Mesendoderm (in vitro differentiated cells): ENCODE measurements around the gene PLA2G5.

Experiments used
- DNase-seq: peaks from one replicate; pipeline ENCODE4 v3.0.0; 2013
- H2AK5ac ChIP-seq: 2 replicates; pipeline ENCODE4 v1.6.1; 2013; ENCODE audit warnings: low read length, inconsistent platforms
- H2BK120ac ChIP-seq: 2 replicates; pipeline ENCODE4 v1.6.1; 2013; ENCODE audit warnings: low read depth, mild to moderate bottlenecking, low read length, moderate library complexity, mixed read lengths
- H2BK15ac ChIP-seq: replicated peaks from 2 replicates; pipeline ENCODE4 v1.6.1; 2013; ENCODE audit warnings: low read depth, mild to moderate bottlenecking, moderate library complexity
- H2BK5ac ChIP-seq: 2 replicates; pipeline ENCODE4 v1.6.1; 2013; ENCODE audit warnings: low read length, inconsistent platforms
- H3K18ac ChIP-seq: 2 replicates; pipeline ENCODE4 v1.6.1; 2013; ENCODE audit warnings: mild to moderate bottlenecking, low read length, mixed read lengths
- H3K23ac ChIP-seq: one replicate; pipeline ENCODE4 v1.6.1; 2013; ENCODE audit warnings: low read length
- H3K27ac ChIP-seq: 2 replicates; pipeline ENCODE4 v1.5.1; 2013; ENCODE audit warnings: low read depth, mild to moderate bottlenecking, inconsistent platforms, low read length, moderate library complexity
- H3K27me3 ChIP-seq: 2 replicates; pipeline ENCODE4 v1.6.1; 2013; ENCODE audit warnings: low read length, control low read depth, mild to moderate bottlenecking, inconsistent platforms; ENCODE audit not compliant: insufficient read depth, poor library complexity
- H3K36me3 ChIP-seq: 2 replicates; pipeline ENCODE4 v1.6.1; 2013; ENCODE audit warnings: low read length, inconsistent platforms; ENCODE audit not compliant: control insufficient read depth, insufficient read depth
- H3K4ac ChIP-seq: one replicate; pipeline ENCODE4 v1.6.1; 2013; ENCODE audit warnings: low read depth, mild to moderate bottlenecking, low read length, moderate library complexity
- H3K4me1 ChIP-seq: 2 replicates; pipeline ENCODE4 v1.6.1; 2013; ENCODE audit warnings: low read depth, low read length, inconsistent platforms; ENCODE audit not compliant: control insufficient read depth
- H3K4me2 ChIP-seq: 2 replicates; pipeline ENCODE4 v1.6.1; 2013; ENCODE audit warnings: low read length
- H3K4me3 ChIP-seq: 2 replicates; pipeline ENCODE4 v1.5.1; 2013; ENCODE audit warnings: mild to moderate bottlenecking, low read length
- H3K56ac ChIP-seq: one replicate; pipeline ENCODE4 v1.6.1; 2013; ENCODE audit warnings: low read length
- H3K79me1 ChIP-seq: 2 replicates; pipeline ENCODE4 v1.6.1; 2013; ENCODE audit warnings: low read length, inconsistent platforms
- H3K79me2 ChIP-seq: 2 replicates; pipeline ENCODE4 v1.6.1; 2013; ENCODE audit warnings: mild to moderate bottlenecking, low read length; ENCODE audit not compliant: control insufficient read depth, insufficient read depth
- H3K9ac ChIP-seq: 2 replicates; pipeline ENCODE4 v1.6.1; 2013; ENCODE audit warnings: low read length, inconsistent platforms
- H4K5ac ChIP-seq: one replicate; pipeline ENCODE4 v1.6.1; 2013; ENCODE audit warnings: low read length
- H4K8ac ChIP-seq: one replicate; pipeline ENCODE4 v1.6.1; 2013; ENCODE audit warnings: low read depth, mild to moderate bottlenecking, control low read depth, low read length, moderate library complexity
- WGBS: extraction: QIAGEN DNeasy Blood & Tissue Kit; methylation state at CpG from one replicate; pipeline ENCODE4 v1.1.7; 2013; ENCODE audit warnings: low lambda C conversion rate, missing lambda C conversion rate; ENCODE audit not compliant: insufficient coverage; ENCODE audit errors: extremely low coverage; 5-methylcytosine and 5-hydroxymethylcytosine counted together

Gene PLA2G5

GRCh38 chr1:20134995-20135394, 65.0 kb downstream of the PLA2G5 start:
- Histone ChIP-seq H3K56ac (no peak overlapping the region), H3K18ac (no peak overlapping the region), H4K5ac (no peak overlapping the region), H3K27ac (no peak overlapping the region), H3K36me3 (no peaks in the 10 kb centered on the region), H2BK5ac (no peak overlapping the region), H3K27me3 (no peaks in the 10 kb centered on the region), H3K9ac (no peak overlapping the region), H3K4ac (no peak overlapping the region), H2BK15ac (no peak overlapping the region), H3K4me1 (no peaks in the 10 kb centered on the region), H3K23ac (no peak overlapping the region), H2BK120ac (no peak overlapping the region), H2AK5ac (no peak overlapping the region), H3K4me2 (no peak overlapping the region), H3K79me1 (no peaks in the 10 kb centered on the region), H3K79me2 (no peaks in the 10 kb centered on the region), H4K8ac (no peak overlapping the region), H3K4me3 (no peak overlapping the region)
- DNase-seq: no peak
- WGBS: no CpG with 5 or more reads among the region's 3 CpGs

DNA sequence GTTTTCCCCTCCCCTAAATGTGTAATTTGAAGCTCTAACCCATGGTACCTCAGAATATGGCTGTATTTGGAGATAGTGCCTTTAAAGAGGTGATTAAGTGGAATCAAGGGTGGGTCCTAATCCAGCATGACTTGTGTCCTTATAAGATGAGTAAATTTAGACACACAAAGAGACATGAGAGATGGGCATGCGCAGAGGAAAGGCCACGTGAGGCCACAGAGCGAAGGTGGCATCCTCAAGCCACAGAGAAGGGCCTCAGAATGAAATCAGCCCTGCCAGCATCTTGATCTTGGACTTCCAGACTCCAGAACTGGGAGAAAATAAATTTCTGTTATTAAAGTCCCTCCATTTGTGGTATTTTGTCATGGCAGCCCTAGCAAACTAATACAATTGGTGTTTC, 66.3 kb downstream of the PLA2G5 start:
- Histone ChIP-seq H3K79me2 (no peaks in the 10 kb centered on the region), H4K8ac (no peak overlapping the region), H3K4me2 (no peak overlapping the region), H3K56ac (no peak overlapping the region), H3K9ac (no peak overlapping the region), H2AK5ac (no peak overlapping the region), H3K18ac (no peak overlapping the region), H2BK15ac (no peak overlapping the region), H3K79me1 (no peaks in the 10 kb centered on the region), H2BK5ac (no peak overlapping the region), H3K4ac (no peak overlapping the region), H3K27me3 (no peaks in the 10 kb centered on the region), H3K36me3 (no peaks in the 10 kb centered on the region), H3K4me3 (no peak overlapping the region), H3K23ac (no peak overlapping the region), H4K5ac (no peak overlapping the region), H2BK120ac (no peak overlapping the region), H3K27ac (no peak overlapping the region), H3K4me1 (no peaks in the 10 kb centered on the region)
- WGBS: no CpG with 5 or more reads among the region's 3 CpGs
- no peak for DNase-seq

GRCh38 chr1:20137055-20137454, 67.1 kb downstream of the PLA2G5 start:
- H2BK15ac ChIP-seq: no peak overlapping the region
- no peaks in the 10 kb centered on the region for H3K36me3 ChIP-seq
- no peak overlapping the region for H2BK5ac ChIP-seq
- no peak overlapping the region for H3K56ac ChIP-seq
- no peak overlapping the region for H4K8ac ChIP-seq
- H3K9ac ChIP-seq: no peak overlapping the region
- H3K79me2 ChIP-seq: no peaks in the 10 kb centered on the region
- no peak overlapping the region for H2AK5ac ChIP-seq
- no peak overlapping the region for H3K18ac ChIP-seq
- no peak for DNase-seq
- no peak overlapping the region for H4K5ac ChIP-seq
- no peak overlapping the region for H3K4me3 ChIP-seq
- no peaks in the 10 kb centered on the region for H3K79me1 ChIP-seq
- H3K4ac ChIP-seq: no peak overlapping the region
- H3K23ac ChIP-seq: no peak overlapping the region
- no peaks in the 10 kb centered on the region for H3K27me3 ChIP-seq
- no peak overlapping the region for H3K27ac ChIP-seq
- H3K4me2 ChIP-seq: no peak overlapping the region
- no CpG with 5 or more reads among the region's 4 CpGs for WGBS
- H3K4me1 ChIP-seq: no peaks in the 10 kb centered on the region
- no peak overlapping the region for H2BK120ac ChIP-seq

DNA sequence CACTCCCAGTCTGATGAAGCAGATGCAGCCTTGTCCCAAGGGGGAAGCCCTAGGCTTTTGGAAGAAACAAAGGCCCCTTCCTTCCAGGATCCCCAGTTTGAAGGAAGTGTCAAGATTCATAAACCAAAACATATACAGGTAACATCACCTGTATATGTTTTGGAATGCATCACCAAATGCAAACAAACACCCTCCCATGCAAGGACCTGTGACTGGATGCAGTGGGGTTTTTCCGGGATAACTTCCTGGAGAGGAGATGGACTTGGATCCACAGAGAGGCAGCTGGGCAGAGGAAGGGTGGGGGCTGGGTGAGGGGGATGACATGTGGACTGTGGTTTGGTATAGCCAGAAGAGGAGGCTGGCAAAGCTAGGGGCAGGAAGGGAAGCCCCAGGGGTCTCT, 67.6 kb downstream of the PLA2G5 start:
- Histone ChIP-seq H3K27ac (no peak overlapping the region), H4K8ac (no peak overlapping the region), H3K18ac (no peak overlapping the region), H2BK120ac (no peak overlapping the region), H3K4me3 (no peak overlapping the region), H4K5ac (no peak overlapping the region), H3K4me1 (no peaks in the 10 kb centered on the region), H3K79me2 (no peaks in the 10 kb centered on the region), H3K4ac (no peak overlapping the region), H2AK5ac (no peak overlapping the region), H3K23ac (no peak overlapping the region), H3K27me3 (no peaks in the 10 kb centered on the region), H2BK15ac (no peak overlapping the region), H3K36me3 (no peaks in the 10 kb centered on the region), H3K56ac (no peak overlapping the region), H3K79me1 (no peaks in the 10 kb centered on the region), H3K4me2 (no peak overlapping the region), H2BK5ac (no peak overlapping the region), H3K9ac (no peak overlapping the region)
- no peak for DNase-seq
- no CpG with 5 or more reads among the region's 1 CpG for WGBS

GRCh38 chr1:20138346-20138745, 68.4 kb downstream of the PLA2G5 start:
- Histone ChIP-seq H3K9ac (no peak overlapping the region), H3K27ac (no peak overlapping the region), H4K8ac (no peak overlapping the region), H4K5ac (no peak overlapping the region), H3K27me3 (no peaks in the 10 kb centered on the region), H3K4me2 (no peak overlapping the region), H2BK5ac (no peak overlapping the region), H2AK5ac (no peak overlapping the region), H3K56ac (no peak overlapping the region), H3K23ac (no peak overlapping the region), H3K4me1 (no peaks in the 10 kb centered on the region), H3K18ac (no peak overlapping the region), H3K4me3 (no peak overlapping the region), H3K79me1 (no peaks in the 10 kb centered on the region), H2BK15ac (no peak overlapping the region), H3K36me3 (no peaks in the 10 kb centered on the region), H3K79me2 (no peaks in the 10 kb centered on the region), H3K4ac (no peak overlapping the region), H2BK120ac (no peak overlapping the region)
- no peak for DNase-seq
- WGBS: no CpG with 5 or more reads among the region's 6 CpGs

- no CpG with 5 or more reads among the region's 9 CpGs for WGBS
- no peak within 1 kb of the TSS for H3K4me2 ChIP-seq
- H2BK15ac ChIP-seq: no peak within 1 kb of the TSS
- H3K23ac ChIP-seq: no peak within 1 kb of the TSS
- H3K56ac ChIP-seq: no peak within 1 kb of the TSS
- H2BK5ac ChIP-seq: no peak within 1 kb of the TSS
- DNase-seq: no peak
- H3K27ac ChIP-seq: no peak within 1 kb of the TSS
- H3K79me1 ChIP-seq: no peaks in the 10 kb centered on the region
- H3K4me1 ChIP-seq: no peaks in the 10 kb centered on the region
- H4K5ac ChIP-seq: no peak within 1 kb of the TSS
- no peak within 1 kb of the TSS for H3K9ac ChIP-seq
- no peaks in the 10 kb centered on the region for H3K79me2 ChIP-seq
- no peak within 1 kb of the TSS for H4K8ac ChIP-seq
- H3K36me3 ChIP-seq: no peaks in the 10 kb centered on the region
- H3K27me3 ChIP-seq: no peaks in the 10 kb centered on the region
- no peak within 1 kb of the TSS for H2AK5ac ChIP-seq
- H2BK120ac ChIP-seq: no peak within 1 kb of the TSS
- no peak within 1 kb of the TSS for H3K18ac ChIP-seq
- no peak within 1 kb of the TSS for H3K4ac ChIP-seq
- no peak within 1 kb of the TSS for H3K4me3 ChIP-seq
These were observed 69.1 kb downstream of the PLA2G5 start, which contains the start of gene PLA2G2F for GRCh38 chr1:20138961-20139550. Gene PLA2G2F, plus strand, starts transcription at chr1:20139323. Its CDS starts 105 bp downstream, at chr1:20139428.
